Stimulated activated CD4-positive, alpha-beta T cell treated with anti-CD3 and anti-CD28 coated beads, Interleukin-1b, Interleukin-23, amount 100 ng/mL, for 24 hours (primary cell): ENCODE data around the gene FRMD8.
A peak's percentile ranks its signal among the peaks of the same experiment; 100 is the strongest.

Experiments used
- DNase-seq, 4 experiments: peaks; one replicate each; pipeline ENCODE4 v3.0.0-alpha.2; 2020; ENCODE audit warnings: low read depth in 4 of 4, low spot score in 1 of 4

Gene FRMD8

DNA sequence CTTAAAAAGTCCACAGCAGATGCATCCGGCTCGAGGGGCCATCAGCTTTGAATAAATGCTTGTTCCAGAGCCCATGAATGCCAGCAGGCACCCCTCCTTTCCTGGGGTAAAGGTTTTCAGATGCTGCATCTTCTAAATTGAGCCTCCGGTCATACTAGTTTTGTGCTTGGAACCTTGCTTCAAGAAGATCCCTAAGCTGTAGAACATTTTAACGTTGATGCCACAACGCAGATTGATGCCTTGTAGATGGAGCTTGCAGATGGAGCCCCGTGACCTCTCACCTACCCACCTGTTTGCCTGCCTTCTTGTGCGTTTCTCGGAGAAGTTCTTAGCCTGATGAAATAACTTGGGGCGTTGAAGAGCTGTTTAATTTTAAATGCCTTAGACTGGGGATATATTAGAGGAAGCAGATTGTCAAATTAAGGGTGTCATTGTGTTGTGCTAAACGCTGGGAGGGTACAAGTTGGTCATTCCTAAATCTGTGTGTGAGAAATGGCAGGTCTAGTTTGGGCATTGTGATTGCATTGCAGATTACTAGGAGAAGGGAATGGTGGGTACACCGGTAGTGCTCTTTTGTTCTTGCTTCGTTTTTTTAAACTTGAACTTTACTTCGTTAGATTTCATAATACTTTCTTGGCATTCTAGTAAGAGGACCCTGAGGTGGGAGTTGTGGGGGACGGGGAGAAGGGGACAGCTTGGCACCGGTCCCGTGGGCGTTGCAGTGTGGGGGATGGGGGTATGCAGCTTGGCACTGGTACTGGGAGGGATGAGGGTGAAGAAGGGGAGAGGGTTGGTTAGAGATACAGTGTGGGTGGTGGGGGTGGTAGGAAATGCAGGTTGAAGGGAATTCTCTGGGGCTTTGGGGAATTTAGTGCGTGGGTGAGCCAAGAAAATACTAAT, 38.0 kb downstream of the FRMD8 start:
- DNase-seq = peak in 2 of 4 experiments; percentile 57 to 69

DNA sequence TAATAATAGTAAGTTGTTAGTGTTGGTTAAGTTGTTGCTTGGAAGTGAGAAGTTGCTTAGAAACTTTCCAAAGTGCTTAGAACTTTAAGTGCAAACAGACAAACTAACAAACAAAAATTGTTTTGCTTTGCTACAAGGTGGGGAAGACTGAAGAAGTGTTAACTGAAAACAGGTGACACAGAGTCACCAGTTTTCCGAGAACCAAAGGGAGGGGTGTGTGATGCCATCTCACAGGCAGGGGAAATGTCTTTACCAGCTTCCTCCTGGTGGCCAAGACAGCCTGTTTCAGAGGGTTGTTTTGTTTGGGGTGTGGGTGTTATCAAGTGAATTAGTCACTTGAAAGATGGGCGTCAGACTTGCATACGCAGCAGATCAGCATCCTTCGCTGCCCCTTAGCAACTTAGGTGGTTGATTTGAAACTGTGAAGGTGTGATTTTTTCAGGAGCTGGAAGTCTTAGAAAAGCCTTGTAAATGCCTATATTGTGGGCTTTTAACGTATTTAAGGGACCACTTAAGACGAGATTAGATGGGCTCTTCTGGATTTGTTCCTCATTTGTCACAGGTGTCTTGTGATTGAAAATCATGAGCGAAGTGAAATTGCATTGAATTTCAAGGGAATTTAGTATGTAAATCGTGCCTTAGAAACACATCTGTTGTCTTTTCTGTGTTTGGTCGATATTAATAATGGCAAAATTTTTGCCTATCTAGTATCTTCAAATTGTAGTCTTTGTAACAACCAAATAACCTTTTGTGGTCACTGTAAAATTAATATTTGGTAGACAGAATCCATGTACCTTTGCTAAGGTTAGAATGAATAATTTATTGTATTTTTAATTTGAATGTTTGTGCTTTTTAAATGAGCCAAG, 38.9 kb downstream of the FRMD8 start:
- peak in 2 of 4 experiments; percentile 61 to 71 for DNase-seq

DNA sequence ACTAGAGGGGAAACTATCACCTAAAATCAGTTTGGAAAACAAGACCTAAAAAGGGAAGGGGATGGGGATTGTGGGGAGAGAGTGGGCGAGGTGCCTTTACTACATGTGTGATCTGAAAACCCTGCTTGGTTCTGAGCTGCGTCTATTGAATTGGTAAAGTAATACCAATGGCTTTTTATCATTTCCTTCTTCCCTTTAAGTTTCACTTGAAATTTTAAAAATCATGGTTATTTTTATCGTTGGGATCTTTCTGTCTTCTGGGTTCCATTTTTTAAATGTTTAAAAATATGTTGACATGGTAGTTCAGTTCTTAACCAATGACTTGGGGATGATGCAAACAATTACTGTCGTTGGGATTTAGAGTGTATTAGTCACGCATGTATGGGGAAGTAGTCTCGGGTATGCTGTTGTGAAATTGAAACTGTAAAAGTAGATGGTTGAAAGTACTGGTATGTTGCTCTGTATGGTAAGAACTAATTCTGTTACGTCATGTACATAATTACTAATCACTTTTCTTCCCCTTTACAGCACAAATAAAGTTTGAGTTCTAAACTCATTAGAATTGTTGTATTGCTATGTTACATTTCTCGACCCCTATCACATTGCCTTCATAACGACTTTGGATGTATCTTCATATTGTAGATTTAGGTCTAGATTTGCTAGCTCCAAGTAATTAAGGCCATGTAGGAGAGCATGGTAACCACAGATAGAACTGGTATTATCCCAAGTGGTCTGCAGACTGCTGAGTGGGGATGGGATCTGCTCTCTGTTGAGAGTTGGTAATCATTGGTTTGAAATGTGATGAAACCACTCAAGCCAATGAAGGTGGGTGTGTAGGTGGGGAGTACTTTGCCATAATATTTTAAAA, 39.8 kb downstream of the FRMD8 start:
- no peak for DNase-seq

DNA sequence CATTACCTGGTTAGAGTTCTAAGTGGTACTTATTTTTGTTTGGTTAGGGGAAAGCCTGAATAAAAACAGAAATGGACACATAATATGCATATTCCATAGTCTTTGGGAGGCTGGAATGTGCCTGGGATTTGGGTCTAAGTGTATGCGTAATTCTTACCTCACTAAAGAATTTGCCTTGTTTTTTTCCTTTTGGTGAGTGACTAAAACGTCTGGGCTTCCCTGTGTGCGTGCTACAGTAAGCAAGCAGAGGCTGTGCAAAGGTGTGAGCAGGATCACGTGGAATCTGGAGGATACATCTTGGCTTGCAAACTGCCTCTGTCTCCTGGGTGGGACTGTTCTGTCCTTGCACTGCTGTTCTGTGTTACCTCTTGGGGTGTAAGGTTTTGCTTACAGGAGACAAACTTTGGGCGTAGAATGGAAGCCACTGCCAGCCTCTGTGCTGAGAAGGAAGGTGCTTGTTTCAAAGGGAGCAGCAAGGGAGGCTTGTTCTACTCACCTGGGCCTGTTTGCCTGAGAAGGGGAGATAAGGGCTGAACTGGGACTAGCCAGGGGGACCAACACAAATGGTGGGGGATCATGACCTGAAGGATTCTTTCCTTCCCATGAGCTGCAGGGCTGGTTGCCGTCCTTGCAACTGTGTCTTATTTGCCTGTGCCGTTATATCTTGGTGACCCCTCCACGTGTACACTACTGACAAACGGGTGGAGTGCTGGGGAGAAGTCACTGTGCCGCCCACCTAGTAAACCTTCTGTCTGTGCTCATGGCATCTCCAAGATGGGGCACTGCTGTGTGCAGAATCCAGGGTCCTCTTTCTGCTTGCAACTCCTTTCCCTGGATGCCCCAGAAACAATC, 40.6 kb downstream of the FRMD8 start:
- DNase-seq = no peak

DNA sequence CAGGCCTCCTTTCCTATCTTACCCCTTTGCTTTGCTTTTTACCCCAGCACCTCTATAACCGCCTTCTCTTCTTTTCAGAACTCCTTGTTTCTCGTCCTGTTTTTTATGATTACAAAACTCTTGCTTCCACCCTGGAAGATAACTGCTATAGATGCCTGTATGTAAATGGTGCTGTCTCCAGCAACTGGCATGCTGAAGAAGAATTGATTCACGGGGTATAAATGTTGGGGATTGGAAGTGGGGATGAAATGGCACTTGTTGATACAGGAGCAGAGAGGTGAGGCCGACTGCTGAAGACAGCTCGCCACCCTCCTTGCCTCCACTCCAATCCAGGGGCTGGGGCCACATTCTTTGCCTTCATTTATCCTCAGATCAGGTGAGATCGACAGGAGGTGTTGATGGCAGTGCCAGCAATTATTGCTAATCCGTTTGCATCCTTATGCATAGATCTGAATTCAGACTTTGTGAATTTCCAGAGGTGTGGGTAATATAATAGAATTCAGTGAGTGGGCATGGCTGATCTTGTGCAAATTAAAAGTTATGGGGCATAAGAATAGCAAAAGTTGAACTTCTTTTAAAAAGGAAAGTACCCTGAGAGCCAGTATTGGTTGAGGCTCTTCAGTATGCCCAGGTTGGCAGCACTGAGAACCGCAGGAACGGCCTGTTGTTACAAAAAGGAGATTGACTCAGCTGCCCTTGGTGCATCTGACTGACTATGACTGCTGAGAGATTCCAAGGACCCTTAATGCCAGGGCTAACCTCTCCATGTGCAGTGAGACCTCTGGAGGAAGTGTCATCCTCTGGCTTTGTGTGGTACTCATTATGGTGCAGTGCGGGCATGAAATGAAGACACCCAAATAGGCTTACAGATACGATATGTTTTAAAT, 41.5 kb downstream of the FRMD8 start:
- no peak for DNase-seq

DNA sequence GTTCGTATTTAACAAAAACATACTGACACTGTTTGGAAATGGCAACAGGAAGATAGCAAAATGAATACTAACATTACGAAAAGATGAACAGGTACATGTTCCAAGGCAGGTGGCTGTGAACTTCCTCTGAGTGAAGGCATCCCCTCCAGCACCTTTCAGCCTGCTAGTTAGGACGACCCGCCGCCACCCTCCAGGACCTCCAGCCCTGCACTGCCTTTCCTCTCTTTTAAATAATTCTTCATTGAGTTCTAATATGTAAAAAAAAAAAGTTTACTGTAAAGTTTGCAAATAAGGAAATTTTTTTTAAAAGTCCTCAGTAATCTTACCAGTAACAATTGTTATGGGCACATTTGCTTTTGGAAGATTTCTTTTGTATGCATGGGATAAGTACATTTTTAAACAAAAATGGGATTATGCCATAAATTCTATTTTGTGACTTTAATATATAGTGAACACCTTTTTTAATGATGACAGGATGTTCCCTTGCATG, 42.2 kb downstream of the FRMD8 start:
- DNase-seq = no peak

DNA sequence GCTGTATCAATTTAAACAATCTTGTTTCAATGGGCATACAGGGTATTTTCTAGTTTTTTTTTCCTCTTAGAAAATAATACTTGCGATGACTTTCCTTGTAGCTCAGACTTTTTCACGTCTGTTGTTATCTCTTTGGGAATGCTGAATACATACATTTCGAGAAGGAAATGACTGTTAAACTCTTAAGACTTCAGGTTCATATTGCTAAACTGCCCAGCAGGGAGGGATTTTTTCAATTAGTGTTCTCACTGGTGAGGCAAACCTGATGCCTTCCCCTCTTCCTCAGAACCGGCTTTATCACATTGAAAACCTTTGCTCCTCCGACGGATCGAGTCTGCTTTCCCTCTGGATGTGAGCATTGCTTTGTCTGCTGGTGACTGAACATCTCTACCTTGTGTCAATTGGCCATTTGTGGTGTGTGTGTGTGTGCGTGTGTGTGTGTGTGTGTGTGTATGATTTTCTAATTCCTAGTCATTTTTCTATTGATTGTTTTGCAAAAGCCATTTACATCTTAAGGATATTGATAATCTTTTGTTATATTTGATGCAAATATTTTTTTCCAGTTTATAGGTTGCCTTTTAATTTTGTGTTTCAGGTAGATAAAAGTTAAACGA, 42.7 kb downstream of the FRMD8 start:
- DNase-seq = no peak

DNA sequence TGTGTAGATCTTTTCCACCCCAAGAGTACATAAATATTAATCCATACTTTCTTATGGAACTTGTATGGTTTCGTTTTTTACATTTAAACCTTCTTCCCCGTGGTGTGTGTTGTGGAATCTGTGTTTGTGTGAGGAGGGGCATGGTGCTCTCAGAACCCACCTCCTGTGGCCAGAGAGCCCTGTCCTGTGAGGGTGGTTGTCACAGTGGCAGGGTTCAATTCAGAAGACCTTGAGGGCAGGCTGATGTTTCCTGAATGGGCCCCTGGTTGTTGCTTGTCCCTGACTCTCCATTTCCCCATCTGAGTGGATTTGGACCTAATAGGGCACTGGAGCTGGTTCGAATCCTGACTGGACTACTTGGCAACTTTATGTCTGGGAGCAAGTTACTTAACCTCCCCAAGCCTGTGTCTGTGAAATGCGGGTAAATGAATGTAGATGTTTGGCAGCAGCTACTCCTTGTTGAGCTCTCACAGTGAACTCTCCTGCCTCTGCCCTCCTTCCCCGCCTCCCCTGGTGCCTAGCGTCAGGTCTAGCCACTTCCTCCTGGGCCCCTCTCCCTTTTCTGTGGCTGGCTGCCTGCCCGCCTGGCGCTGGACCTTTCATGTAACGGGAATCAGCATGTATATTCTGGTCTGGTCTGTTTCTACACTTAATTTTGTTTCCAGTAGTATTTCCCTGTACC, 43.4 kb downstream of the FRMD8 start:
- DNase-seq = no peak

DNA sequence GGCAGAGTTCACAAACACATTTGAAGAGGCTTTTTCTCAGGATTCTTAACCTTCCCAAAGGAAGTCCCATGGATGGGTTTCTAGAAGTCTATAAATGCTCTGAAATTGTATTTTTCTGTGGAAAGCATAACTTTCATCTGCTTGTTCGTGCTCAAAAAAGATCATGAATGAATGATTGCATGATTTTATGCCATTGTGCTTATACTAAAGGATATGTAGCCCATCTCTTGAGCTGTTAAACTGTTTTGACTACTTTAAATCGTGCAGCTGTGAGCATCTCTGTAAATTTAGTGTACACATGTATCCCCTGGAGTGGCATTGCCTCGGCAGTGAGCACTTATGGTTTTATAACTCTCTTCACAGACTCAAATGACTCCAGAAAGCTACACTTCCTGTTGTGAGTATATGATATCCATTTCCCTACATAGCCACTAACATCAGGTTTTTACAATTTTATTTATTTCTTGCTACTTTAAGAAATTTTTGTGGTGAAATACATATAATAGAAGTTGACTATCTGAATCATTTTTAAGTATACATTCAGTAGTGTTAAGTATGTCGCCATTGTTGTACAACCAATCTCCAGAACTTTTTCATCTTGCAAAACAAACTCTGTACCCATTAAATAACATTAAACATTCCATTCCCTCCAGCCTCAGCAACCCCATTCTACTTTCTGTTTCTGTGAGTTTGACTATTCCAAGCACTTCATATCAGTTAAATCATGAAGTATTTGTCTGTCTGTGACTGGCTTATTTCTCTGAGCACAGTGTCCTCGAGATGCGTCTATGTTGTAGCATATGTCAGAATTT, 44.2 kb downstream of the FRMD8 start:
- no peak for DNase-seq

DNA sequence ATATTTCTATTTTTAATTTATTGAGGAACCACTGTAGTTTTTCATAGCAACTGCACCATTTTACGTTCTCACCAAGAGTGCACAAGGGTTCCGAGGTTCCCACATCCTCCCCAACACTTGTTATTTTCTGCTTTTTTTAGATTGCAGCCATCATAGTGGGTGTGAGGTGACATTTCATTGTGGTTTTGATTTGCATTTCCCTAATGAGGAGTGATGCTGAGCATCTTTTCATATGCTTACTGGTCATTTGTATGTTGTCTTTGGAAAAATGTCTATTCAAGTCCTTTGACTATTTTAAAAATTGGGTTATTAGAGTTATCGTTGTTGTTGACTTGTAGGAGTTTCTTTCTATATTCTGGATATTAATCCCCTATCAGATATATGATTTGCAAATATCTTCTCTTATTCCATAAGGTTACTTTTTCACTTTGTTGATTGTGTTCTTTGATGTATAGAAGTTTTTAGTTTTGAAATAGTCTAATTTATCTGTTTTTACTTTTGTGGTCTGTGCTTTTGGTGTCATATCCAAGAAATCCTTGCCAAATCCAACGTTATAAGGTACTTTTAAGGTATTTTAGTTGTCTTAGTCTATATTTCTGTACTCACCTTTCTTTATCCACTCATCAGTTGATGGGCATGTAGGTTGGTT, 45.1 kb downstream of the FRMD8 start:
- no peak for DNase-seq

DNA sequence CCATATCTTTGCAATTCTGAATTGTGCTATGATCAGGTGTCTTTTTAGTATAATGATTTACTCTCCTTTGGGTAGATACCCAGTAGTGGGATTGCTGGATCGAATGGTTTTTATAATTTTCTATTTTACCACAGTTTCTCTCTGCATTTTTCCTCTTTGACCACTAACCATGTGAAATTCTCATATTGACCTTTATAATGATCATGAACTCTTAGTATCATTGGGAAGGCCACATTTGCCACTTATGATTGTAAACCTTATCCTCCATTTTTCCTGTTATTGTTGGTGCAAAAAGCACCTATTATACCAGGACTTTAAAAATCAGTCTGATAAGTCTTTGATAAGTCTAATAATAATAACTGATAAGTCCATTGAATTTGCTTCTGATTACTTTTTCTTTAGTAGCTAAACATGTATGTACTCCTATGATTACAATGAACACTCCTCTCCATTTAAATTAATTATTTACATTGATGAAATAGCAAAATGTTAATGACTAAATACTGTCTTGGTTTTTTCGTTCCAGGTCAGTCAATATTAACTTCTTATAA, 45.7 kb downstream of the FRMD8 start:
- no peak for DNase-seq

DNA sequence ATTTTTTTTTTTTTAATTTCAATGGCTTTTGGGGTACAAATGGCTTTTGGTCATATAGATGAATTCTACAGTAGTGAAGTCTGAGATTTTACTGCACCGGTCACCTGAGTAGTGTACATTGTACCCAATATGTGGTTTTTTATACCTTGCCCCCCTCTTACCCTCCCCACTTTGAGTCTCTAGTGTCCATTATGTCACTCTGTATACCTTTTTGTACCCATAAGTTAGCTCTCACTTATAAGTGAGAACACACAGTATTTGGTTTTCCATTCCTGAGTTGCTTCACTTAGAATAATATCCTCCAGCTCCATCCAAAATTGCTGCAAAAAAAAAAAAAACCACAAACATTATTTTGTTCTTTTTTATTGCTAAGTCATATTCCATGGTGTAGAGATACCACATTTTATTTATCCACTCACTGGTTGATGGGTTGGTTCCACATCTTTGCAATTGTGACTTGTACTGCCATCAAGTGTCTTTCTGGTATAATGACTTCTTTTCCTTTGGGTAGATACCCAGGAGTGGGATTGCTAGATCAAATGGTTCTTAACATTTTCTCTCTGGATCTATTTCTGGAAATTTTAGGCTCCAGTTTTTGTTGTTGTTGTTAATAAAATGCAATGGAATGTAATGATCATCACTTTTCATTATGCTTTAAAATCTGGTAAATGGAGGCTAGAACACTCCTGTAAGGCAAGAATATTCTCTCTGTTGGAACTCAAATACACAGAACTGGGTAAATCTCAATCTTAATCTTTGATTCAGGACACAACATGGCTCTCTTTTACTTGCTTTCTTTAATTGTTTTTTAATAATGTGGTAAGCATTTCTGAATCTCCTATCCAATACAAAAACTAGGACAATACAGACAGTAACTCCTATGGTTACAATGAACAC, 46.5 kb downstream of the FRMD8 start:
- DNase-seq = no peak

DNA sequence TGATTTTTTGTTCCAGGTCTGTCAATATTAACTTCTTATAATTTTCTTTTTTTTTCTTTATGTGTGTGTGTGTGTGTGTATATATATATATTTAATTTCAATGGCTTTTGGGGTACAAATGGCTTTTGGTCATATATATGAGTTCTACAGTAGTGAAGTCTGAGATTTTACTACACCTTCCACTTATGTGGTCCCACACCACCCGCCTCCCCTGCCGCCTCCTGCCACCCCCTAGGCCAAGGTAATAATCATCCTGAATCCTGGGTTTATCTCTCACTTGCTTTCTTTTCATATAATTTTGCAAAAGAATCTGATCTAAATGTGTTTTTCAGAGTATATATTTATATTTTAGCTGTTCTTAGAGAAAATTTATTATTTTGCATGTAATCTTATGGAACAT, 47.2 kb downstream of the FRMD8 start:
- DNase-seq = no peak

DNA sequence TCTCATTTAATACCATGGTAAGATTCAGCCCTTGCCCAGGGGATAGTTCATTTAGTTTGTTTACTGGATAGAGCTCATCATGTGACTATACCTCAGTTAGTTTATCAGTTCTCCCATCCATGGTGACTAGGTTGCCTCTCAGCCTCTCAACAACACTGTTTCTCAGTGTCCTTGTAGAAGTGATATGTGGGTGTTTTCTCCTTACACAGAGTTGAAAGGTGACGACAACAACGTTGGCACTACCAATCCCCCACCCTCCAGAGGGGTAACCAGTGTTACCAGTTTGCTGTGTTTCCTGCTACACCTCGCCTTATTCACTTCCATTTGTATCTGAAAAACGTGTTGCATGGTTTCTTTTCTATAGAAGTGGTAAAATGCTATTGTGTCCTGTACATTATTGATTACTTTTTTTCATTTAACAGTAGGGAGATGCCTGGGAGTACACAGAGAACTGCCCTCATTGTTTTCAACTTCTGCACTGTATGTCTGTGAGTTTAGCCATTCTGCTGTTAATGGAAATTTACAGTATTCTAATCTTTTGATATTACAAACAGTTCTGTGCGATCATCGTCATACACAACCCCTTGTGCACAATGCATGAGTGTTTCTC, 47.7 kb downstream of the FRMD8 start:
- DNase-seq = no peak
